GM23338 (cell line): ENCODE measurements around the gene AGXT.

Experiments used
- NANOG ChIP-seq: IDR thresholded peaks from 2 replicates; pipeline ENCODE4 v1.6.1; 2016; ENCODE audit warnings: antibody characterized with exemption, borderline replicate concordance
- POLR2AphosphoS5 ChIP-seq: IDR thresholded peaks from 2 replicates; pipeline ENCODE4 v1.6.1; 2016; ENCODE audit warnings: antibody characterized with exemption, low read depth
- TF ChIP-seq, protein P1 (sequence below), 2 experiments: fragments of 200-600 bp in 1 of 2; sonication (generic) in 1 of 2; conservative IDR thresholded peaks; 2 replicates each; pipeline versions ENCODE4 v1.5.1 to v1.6.1; 2016 to 2017; ENCODE audit warnings: antibody characterized with exemption in 2 of 2, low read depth in 2 of 2, mild to moderate bottlenecking in 2 of 2, moderate library complexity in 1 of 2

DNA sequence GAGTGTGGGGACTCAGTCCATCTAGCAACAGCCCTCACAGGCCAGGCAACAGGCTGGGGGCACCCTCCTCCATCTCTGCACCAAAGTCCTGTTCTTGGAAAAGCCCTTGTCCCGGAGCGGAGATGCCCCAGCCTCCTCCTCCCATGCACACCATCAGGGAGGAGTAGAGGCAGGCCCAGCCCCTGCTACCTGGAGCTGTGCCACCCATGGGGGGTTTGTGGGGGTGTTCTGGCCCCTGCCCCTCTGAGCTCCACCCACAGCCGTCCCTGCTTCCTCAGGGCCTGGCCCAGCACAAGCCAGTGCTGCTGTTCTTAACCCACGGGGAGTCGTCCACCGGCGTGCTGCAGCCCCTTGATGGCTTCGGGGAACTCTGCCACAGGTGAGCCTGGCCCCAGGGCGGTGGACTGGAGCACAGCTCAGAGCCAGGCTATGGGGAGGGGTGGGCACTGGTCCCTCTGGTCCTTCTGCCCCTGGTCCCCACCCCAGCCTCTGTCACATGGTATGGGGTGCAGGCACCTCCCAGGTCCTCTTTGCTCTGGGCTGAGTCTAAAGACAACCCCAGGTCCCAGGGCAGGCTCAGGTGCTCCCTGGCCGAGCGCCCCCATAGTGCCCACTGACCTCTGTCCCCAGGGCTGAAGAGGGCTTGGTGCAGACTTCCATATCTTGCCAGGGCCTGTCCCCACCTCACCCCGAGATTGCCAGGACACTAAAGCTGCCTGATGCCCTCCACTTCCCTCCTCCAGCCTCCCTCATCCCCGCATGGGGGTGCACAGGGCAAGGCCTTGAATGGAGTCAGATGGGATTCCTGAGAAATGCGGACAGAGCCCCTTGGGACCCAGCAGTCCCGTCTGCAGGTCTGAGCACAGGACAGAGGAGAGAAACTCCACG lies 2.7 kb downstream of the AGXT start:
- TF ChIP-seq, protein P1, sequence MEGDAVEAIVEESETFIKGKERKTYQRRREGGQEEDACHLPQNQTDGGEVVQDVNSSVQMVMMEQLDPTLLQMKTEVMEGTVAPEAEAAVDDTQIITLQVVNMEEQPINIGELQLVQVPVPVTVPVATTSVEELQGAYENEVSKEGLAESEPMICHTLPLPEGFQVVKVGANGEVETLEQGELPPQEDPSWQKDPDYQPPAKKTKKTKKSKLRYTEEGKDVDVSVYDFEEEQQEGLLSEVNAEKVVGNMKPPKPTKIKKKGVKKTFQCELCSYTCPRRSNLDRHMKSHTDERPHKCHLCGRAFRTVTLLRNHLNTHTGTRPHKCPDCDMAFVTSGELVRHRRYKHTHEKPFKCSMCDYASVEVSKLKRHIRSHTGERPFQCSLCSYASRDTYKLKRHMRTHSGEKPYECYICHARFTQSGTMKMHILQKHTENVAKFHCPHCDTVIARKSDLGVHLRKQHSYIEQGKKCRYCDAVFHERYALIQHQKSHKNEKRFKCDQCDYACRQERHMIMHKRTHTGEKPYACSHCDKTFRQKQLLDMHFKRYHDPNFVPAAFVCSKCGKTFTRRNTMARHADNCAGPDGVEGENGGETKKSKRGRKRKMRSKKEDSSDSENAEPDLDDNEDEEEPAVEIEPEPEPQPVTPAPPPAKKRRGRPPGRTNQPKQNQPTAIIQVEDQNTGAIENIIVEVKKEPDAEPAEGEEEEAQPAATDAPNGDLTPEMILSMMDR (conservative IDR thresholded peaks at IDR 0.05; ENCODE audit: low read depth in 2 of 2): no peak
- TF ChIP-seq NANOG (no peak), POLR2AphosphoS5 (no peak)
